Ectodermal cell (in vitro differentiated cells): ENCODE measurements around the gene DDX20.

Experiments used
- H3K27ac ChIP-seq: 2 replicates; pipeline ENCODE4 v1.7.0; 2013; ENCODE audit warnings: mild to moderate bottlenecking, low read depth, low read length; ENCODE audit not compliant: insufficient read depth, poor library complexity, severe bottlenecking
- H3K27me3 ChIP-seq: 2 replicates; pipeline ENCODE4 v1.7.0; 2013; ENCODE audit warnings: mild to moderate bottlenecking, low read length; ENCODE audit not compliant: insufficient read depth, control insufficient read depth, poor library complexity, severe bottlenecking
- H3K36me3 ChIP-seq: one replicate; pipeline ENCODE4 v1.7.0; 2013; ENCODE audit warnings: low read length; ENCODE audit not compliant: control insufficient read depth, insufficient read depth
- H3K4me1 ChIP-seq: one replicate; pipeline ENCODE4 v1.7.0; 2013; ENCODE audit warnings: low read length; ENCODE audit not compliant: control insufficient read depth, insufficient read depth
- H3K4me3 ChIP-seq: 2 replicates; pipeline ENCODE4 v1.7.0; 2013; ENCODE audit warnings: low read depth, low read length, control low read depth; ENCODE audit not compliant: insufficient read depth
- H3K9me3 ChIP-seq: 2 replicates; pipeline ENCODE4 v1.7.0; 2013; ENCODE audit warnings: mild to moderate bottlenecking, low read length, moderate library complexity; ENCODE audit not compliant: control insufficient read depth
- WGBS, 2 experiments: methylation state at CpG; one replicate each; pipeline ENCODE4 v1.1.7; 2013; ENCODE audit warnings: missing lambda C conversion rate in 2 of 2; 5-methylcytosine and 5-hydroxymethylcytosine counted together

Gene DDX20

DNA sequence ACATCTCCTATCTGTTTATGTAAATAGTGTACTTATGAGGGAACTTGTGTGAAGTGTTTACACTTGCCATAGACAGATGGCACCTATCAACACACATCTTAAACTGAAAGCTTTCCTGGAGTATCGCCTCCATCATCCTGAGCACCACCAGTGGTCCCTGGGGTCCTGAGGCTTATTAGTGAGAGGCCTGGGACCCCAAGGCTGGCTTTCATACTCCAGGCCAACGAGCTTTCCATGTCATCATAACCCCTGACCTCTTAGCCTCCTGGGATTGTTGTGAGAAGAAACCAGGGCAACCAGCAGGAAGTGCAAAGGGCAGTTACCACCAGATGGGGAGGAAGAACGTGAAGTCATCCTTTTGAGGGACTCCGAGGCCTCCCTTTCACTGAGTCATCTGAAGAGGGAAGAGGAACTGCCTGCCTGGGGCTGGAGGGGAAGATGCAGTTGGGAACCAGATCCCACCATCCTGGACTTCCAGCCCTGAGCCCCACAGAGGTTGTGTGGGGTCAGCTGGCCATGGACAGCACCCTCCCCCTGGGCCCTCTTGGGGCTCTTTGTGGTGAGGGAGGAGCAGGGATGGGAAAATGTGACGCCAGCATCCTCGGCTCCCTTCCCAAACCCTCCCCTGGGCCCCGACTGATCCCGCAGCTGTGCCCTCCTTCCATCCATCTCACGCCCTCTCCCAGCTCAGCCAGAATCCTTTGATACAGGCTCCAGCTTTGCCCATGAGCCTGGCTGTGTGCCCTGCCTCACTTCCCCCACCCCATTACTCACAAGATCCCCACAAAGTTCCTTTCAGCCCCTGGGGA is 22.3 kb upstream of the DDX20 start:
- 81% methylated on average over 9 of the region's 9 CpGs for WGBS, 2 experiments
- Histone ChIP-seq H3K36me3 (no peaks in the 10 kb centered on the region), H3K9me3 (no peaks in the 10 kb centered on the region), H3K4me3 (no peak overlapping the region), H3K4me1 (peaks cover 52% of the 10 kb centered on the region), H3K27me3 (no peaks in the 10 kb centered on the region), H3K27ac (no peak overlapping the region)

DNA sequence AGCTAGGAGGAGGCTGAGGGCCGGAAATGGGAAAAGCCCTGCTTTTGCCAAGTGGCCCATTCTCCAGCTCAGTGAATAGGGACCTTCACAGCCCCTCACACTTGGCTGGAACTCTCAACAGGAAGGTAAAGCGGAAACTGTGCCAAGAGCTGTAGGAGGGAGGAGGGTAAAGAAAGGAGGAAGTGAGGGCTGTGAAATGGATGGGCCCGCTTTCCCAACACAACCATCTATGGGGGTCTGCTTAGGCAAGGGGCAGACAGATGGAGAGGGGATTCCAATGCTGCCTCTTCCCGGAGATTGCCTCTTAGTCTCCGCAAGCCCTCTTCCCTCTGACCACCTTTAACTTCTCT is 21.7 kb upstream of the DDX20 start:
- H3K27me3 ChIP-seq: no peaks in the 10 kb centered on the region
- H3K9me3 ChIP-seq: no peaks in the 10 kb centered on the region
- H3K36me3 ChIP-seq: no peaks in the 10 kb centered on the region
- 97 to 98% methylated on average over 5 of the region's 5 CpGs for WGBS, 2 experiments
- no peak overlapping the region for H3K27ac ChIP-seq
- H3K4me3 ChIP-seq: no peak overlapping the region
- H3K4me1 ChIP-seq: peaks cover 52% of the 10 kb centered on the region

DNA sequence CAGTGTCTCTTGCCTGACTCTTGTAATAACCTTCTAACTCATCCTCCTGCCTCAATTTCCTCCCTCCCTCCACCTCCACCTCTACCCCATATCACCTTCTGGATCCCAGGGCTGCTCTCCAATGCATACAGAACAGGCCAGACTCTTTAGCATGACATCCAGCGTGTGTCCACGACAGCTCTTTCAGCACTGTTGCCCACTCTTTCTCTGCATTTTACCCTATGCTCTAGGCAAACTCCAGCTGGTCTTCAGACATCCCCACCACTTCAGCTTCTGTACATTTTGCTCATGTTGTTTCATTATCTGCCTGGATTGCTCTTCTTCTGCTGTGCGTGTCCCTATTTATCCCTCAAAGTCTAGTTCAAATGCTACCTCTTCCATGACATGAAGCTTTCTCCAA is 21.3 kb upstream of the DDX20 start:
- WGBS, 2 experiments: 94 to 95% methylated on average over 3 of the region's 3 CpGs
- Histone ChIP-seq H3K9me3 (no peaks in the 10 kb centered on the region), H3K27ac (no peak overlapping the region), H3K4me1 (peaks cover 49% of the 10 kb centered on the region), H3K27me3 (no peaks in the 10 kb centered on the region), H3K36me3 (no peaks in the 10 kb centered on the region), H3K4me3 (no peak overlapping the region)

DNA sequence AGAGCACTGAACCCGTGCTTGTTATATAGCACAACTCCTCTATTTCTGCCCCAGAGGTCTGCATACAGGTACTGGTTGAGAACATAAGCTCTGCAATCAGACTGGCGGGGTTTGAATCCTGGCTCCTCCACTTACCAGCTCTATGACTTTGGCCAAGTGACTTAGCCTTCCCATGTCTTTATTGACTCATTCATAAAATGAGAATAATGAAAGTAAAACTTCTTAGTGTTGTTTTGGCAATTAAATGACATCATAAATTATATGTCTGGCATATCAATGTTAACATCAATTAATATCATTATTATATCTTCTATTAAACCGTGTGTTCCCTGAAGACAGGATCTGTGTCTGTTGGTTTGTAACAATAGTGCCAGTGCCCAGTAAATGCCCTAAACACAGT is 20.8 kb upstream of the DDX20 start:
- Histone ChIP-seq H3K4me3 (no peak overlapping the region), H3K27ac (no peak overlapping the region), H3K4me1 (peaks cover 45% of the 10 kb centered on the region), H3K36me3 (no peaks in the 10 kb centered on the region), H3K9me3 (no peaks in the 10 kb centered on the region), H3K27me3 (no peaks in the 10 kb centered on the region)
- 91% methylated on average over 2 to 3 of the region's 3 CpGs for WGBS, 2 experiments

DNA sequence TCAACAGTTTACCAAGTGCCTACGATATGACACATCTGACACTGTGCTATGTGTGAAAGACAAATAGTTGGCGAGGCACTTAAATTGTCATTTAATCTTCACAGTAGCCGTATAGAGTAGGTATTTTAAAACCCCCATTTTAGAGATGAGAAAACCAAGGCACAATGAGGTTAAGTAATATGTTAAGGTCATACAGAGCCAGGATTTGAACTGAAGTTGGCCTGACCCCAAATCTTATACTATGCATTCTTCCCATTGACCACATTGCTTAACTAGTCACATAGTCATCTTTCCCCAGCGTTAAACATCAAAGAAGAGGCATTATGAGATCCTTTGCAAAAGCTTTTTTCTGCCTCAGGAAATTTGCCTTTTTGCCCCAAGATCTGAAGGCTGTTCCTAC is 20.4 kb upstream of the DDX20 start:
- Histone ChIP-seq H3K4me3 (no peak overlapping the region), H3K9me3 (no peaks in the 10 kb centered on the region), H3K27me3 (no peaks in the 10 kb centered on the region), H3K27ac (no peak overlapping the region), H3K4me1 (peaks cover 40% of the 10 kb centered on the region), H3K36me3 (no peaks in the 10 kb centered on the region)
- 91 to 93% methylated on average over 4 of the region's 4 CpGs for WGBS, 2 experiments

DNA sequence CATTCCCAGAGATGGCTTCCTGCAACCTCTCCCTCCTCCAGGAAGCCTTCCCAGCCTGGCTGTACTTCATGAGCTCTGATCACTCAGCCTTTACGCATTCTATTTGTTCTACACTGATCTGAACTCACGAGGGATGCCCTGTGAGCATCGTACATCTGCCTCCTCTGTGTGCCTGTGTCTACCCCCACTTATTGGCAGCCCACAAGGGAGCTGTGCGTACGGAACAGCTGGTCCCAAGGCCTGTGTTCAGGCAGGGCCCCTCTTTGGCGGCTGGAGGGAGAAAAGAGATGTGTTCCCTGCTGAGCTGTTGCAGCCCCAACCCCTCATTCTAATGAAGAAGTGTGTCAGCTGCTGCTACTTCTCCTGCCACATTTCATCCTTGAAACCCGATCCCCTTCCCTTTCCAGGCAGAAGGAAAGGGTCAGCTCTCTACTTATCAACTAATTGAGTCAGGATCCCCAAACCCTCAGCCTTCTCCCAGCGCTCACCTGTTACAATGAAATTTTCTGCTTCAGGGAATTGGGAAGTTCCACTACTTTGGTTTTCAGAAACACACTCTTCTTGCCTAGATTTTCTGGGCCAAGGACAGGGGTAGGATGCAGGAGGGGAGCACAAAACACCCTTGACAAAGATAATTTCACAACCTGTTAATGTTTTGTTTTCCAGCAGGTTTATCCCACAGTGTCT is 19.7 kb upstream of the DDX20 start:
- H3K9me3 ChIP-seq: no peaks in the 10 kb centered on the region
- peaks cover 36% of the 10 kb centered on the region for H3K4me1 ChIP-seq
- peaks cover 1% of the 10 kb centered on the region for H3K27me3 ChIP-seq
- peak overlapping the region; percentile 31 for H3K27ac ChIP-seq
- H3K36me3 ChIP-seq: no peaks in the 10 kb centered on the region
- 7 to 8% methylated on average over 8 of the region's 8 CpGs for WGBS, 2 experiments
- no peak overlapping the region for H3K4me3 ChIP-seq

DNA sequence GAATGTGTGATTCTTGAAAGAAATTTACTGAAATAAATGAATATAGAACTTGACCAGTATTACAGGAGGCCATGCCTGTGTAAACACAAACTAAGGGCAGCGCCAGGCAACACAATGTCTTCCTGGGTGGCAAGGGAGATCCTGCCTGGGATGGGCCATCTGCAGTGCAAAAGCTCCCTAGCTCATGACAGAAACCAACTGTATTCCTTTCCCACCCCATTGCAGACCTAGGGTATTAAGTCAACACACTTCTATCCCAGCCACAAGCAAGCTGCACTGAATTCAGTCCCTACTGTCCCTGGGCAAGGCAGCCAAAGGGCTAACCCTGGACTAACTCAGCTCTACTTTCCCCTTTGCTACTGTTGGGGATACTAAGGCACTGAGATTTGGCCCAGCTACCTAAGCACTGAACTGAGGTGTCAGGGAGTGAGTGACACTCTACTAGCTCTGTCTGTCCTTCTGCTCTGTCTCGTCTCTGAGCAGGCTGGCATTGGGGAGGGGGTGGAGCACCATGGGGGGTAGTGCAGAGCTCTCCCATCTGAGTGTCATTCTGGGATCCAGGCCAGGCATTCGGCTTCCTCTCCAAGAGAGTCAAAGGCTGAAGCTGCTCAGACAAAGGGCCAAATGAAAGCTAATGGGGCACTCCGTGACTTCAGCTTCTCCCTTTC is 19.0 kb upstream of the DDX20 start:
- Histone ChIP-seq H3K9me3 (no peaks in the 10 kb centered on the region), H3K27ac (peak overlapping the region; percentile 31), H3K4me3 (no peak overlapping the region), H3K36me3 (no peaks in the 10 kb centered on the region), H3K27me3 (peaks cover 7% of the 10 kb centered on the region), H3K4me1 (peaks cover 36% of the 10 kb centered on the region)
- WGBS, 2 experiments: 20 to 23% methylated on average over 4 of the region's 4 CpGs

DNA sequence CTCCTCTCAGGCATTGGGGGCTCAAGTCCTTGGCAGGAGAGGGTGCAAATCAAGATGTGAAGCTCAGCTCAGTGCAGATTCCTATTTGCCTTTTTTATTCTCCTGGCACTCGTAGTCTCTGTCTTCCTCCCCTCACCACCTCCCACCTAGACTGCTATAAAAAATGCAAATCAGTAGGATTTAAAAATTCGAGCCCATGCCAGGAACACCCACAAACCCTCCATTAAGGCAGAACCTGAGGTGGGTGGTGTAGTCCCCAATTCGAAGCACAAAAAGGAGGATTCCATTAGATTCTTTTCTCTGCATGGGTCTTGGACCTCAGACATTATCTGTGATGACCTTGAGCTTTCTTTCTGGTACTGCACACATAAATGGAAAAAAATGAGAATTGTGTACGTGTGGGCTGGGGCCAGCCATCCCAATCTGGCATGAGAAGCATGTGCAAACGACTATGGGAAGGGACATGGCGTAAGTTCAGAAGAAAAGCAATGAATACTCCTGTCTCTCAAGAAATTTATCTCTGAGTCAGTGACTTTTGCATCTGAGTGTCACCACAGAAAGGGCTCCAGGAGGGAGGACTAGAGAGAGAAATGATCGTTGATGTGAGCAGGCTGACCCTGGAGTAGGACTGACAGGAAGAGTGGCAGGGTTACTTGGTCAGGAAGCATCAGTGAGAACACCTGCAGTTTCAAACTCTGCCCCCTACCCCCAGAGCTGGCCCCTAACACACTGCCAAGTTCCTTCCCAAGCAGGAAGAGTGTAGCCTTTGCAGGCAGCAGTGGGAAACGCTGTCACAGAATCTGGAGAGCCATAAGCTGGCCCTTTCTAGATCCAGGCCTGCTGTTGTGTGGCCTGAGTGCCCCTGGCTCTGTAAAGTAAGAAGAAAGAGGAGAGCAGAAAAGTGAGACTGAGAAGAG is 18.2 kb upstream of the DDX20 start:
- peaks cover 7% of the 10 kb centered on the region for H3K27me3 ChIP-seq
- 51 to 56% methylated on average over 8 of the region's 8 CpGs for WGBS, 2 experiments
- H3K9me3 ChIP-seq: no peaks in the 10 kb centered on the region
- H3K36me3 ChIP-seq: no peaks in the 10 kb centered on the region
- no peak overlapping the region for H3K27ac ChIP-seq
- peaks cover 36% of the 10 kb centered on the region for H3K4me1 ChIP-seq
- peak overlapping the region; percentile 50 for H3K4me3 ChIP-seq

DNA sequence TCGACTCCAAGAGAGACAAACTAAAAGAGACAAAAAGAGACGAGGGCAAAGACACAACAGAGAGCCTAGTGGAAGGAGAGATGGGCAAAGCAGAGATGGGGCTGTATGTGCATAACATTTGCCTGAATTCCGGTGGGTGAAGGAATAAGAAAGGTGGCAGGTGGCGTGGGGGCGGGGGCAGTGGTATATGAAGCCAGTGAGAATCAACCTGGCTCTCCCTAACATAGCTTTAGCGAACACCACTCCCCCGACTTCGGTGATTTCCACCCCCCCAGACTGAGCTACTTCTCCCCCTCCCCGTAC is 17.6 kb upstream of the DDX20 start:
- peaks cover 36% of the 10 kb centered on the region for H3K4me1 ChIP-seq
- H3K36me3 ChIP-seq: no peaks in the 10 kb centered on the region
- peak overlapping the region; percentile 50 for H3K4me3 ChIP-seq
- H3K27ac ChIP-seq: no peak overlapping the region
- no peaks in the 10 kb centered on the region for H3K9me3 ChIP-seq
- peaks cover 7% of the 10 kb centered on the region for H3K27me3 ChIP-seq
- 6 to 7% methylated on average over 9 of the region's 9 CpGs for WGBS, 2 experiments
